Activated CD8-positive, alpha-beta memory T cell treated with anti-CD3 and anti-CD28 coated beads for 4 hours (primary cell): ENCODE measurements around the gene DOLK.

Experiments used
- DNase-seq, 2 donors: peaks; one replicate each; pipeline ENCODE4 v3.0.0-alpha.2; 2020; ENCODE audit warnings: low read depth in 2 of 2

Gene DOLK

GRCh38 chr9:128933731-128934130 lies 13.7 kb downstream of the DOLK start:
- DNase-seq = no peak

GRCh38 chr9:128929560-128929959 lies 17.8 kb downstream of the DOLK start:
- no peak for DNase-seq

- no peak for DNase-seq
Observed at GRCh38 chr9:128928624-128929023, 18.8 kb downstream of the DOLK start.

GRCh38 chr9:128927731-128928411 lies 19.5 kb downstream of the DOLK start:
- no peak for DNase-seq

- DNase-seq = no peak
Observed at GRCh38 chr9:128923493-128923883, 23.9 kb downstream of the DOLK start.

GRCh38 chr9:128921881-128922763 lies 25.3 kb downstream of the DOLK start:
- DNase-seq = no peak

- DNase-seq = no peak
Observed at GRCh38 chr9:128920381-128921058, 26.9 kb downstream of the DOLK start, which contains the start of gene PHYHD1. TSS of gene PHYHD1 (plus strand) at chr9:128920982. CDS start at chr9:128922324, 1,342 bp downstream.

- DNase-seq = no peak
Observed at GRCh38 chr9:128919402-128920089, 27.9 kb downstream of the DOLK start.

GRCh38 chr9:128918921-128919320 lies 28.5 kb downstream of the DOLK start:
- DNase-seq = no peak

GRCh38 chr9:128917151-128917849 lies 30.1 kb downstream of the DOLK start:
- DNase-seq = no peak

GRCh38 chr9:128916745-128917144 lies 30.7 kb downstream of the DOLK start:
- DNase-seq = no peak

- no peak for DNase-seq
Observed at GRCh38 chr9:128916204-128916603, 31.2 kb downstream of the DOLK start.

GRCh38 chr9:128913995-128914772 lies 33.2 kb downstream of the DOLK start:
- DNase-seq = no peak

GRCh38 chr9:128913048-128913900 lies 34.1 kb downstream of the DOLK start:
- DNase-seq = no peak

GRCh38 chr9:128912270-128912853 lies 35.0 kb downstream of the DOLK start:
- no peak for DNase-seq

GRCh38 chr9:128911529-128912035 lies 35.8 kb downstream of the DOLK start:
- no peak for DNase-seq

GRCh38 chr9:128910906-128911305 lies 36.5 kb downstream of the DOLK start:
- DNase-seq = no peak

GRCh38 chr9:128909859-128910258 lies 37.5 kb downstream of the DOLK start:
- no peak for DNase-seq

- DNase-seq = no peak
Observed at GRCh38 chr9:128908372-128908771, 39.0 kb downstream of the DOLK start.
